Osteoblast (primary cell): ENCODE measurements around the gene MBTPS2. TPM values are rescaled to one million over a fixed set of nuclear protein-coding genes. Genes with fewer than 3 reads are reported as not detected.

Source experiments
- DNase-seq: peaks from one replicate; pipeline ENCODE4 v3.0.0; 2011; ENCODE audit warnings: low spot score, mixed read lengths; ENCODE audit not compliant: insufficient read length; ENCODE audit errors: missing footprints
- H2AFZ ChIP-seq: 2 replicates; pipeline ENCODE4 v1.6.0; 2011; ENCODE audit warnings: mild to moderate bottlenecking, low read length
- H3K27ac ChIP-seq: 2 replicates; pipeline ENCODE4 v1.5.1; 2011; ENCODE audit warnings: mild to moderate bottlenecking, low read depth, low read length, moderate library complexity
- H3K27me3 ChIP-seq: 2 replicates; pipeline ENCODE4 v1.6.0; 2012; ENCODE audit warnings: mild to moderate bottlenecking, control low read depth, inconsistent platforms, low read length, moderate library complexity; ENCODE audit not compliant: insufficient read depth
- H3K36me3 ChIP-seq: 2 replicates; pipeline ENCODE4 v1.5.1; 2011; ENCODE audit warnings: mild to moderate bottlenecking, low read length, control low read depth, moderate library complexity; ENCODE audit not compliant: insufficient read depth
- H3K4me1 ChIP-seq: 2 replicates; pipeline ENCODE4 v1.5.1; 2011; ENCODE audit warnings: mild to moderate bottlenecking, low read length, control low read depth, moderate library complexity; ENCODE audit not compliant: insufficient read depth
- H3K4me2 ChIP-seq: 2 replicates; pipeline ENCODE4 v1.6.0; 2011; ENCODE audit warnings: mild to moderate bottlenecking, low read length; ENCODE audit not compliant: insufficient read depth
- H3K4me3 ChIP-seq: fragments of 200-600 bp; sonication (generic); 3 replicates; pipeline ENCODE4 v1.5.1; 2012; ENCODE audit warnings: mild to moderate bottlenecking, low read length, inconsistent platforms; ENCODE audit not compliant: insufficient read depth
- H3K79me2 ChIP-seq: 2 replicates; pipeline ENCODE4 v1.6.0; 2012; ENCODE audit warnings: mild to moderate bottlenecking, low read length, control low read depth, inconsistent platforms; ENCODE audit not compliant: insufficient read depth
- H3K9me3 ChIP-seq: 2 replicates; pipeline ENCODE4 v1.5.1; 2011; ENCODE audit warnings: low read depth, low read length, control low read depth
- H4K20me1 ChIP-seq: 2 replicates; pipeline ENCODE4 v1.6.0; 2012; ENCODE audit warnings: mild to moderate bottlenecking, low read length, control low read depth; ENCODE audit not compliant: insufficient read depth
- small RNA-seq: library from RNA; depleted of rRNA; stranded (forward); fragments of <200 nt; gene quantifications from one replicate; pipeline ENCODE3, GENCODE V24; 2012
- total RNA-seq: library from RNA; depleted of rRNA; stranded (reverse); fragments of >200 nt; gene quantifications from 2 replicates; pipeline ENCODE4 v1.2.3, GENCODE V29; 2012
- TF ChIP-seq, protein P1 (sequence below): IDR thresholded peaks from 2 replicates; pipeline ENCODE4 v1.5.1; 2011; ENCODE audit warnings: mild to moderate bottlenecking, low read depth, low read length, moderate library complexity; ENCODE audit errors: extremely low read depth

Gene MBTPS2
- total RNA-seq, 1 donor = 9.0 TPM

DNA sequence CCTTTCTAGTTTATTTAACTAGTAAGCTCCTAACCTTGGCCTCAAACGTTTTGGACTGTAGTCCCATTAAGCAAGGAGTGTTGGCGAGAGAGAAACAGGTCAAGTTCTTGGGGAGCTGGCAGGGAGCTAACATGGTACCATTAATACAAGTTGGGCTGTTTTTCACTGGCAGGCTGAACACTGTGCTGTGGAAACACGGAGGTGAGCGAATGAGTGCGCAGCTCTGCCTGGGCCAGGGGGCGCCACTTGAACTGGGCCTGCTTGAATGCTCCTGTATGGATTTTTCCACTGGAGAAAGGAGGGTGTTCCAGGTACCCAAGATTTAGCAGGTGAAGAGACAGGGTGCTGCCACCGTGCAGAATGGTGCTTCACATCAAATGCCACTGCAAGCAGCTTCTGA is 93.7 kb downstream of the MBTPS2 start:
- TF ChIP-seq, protein P1, sequence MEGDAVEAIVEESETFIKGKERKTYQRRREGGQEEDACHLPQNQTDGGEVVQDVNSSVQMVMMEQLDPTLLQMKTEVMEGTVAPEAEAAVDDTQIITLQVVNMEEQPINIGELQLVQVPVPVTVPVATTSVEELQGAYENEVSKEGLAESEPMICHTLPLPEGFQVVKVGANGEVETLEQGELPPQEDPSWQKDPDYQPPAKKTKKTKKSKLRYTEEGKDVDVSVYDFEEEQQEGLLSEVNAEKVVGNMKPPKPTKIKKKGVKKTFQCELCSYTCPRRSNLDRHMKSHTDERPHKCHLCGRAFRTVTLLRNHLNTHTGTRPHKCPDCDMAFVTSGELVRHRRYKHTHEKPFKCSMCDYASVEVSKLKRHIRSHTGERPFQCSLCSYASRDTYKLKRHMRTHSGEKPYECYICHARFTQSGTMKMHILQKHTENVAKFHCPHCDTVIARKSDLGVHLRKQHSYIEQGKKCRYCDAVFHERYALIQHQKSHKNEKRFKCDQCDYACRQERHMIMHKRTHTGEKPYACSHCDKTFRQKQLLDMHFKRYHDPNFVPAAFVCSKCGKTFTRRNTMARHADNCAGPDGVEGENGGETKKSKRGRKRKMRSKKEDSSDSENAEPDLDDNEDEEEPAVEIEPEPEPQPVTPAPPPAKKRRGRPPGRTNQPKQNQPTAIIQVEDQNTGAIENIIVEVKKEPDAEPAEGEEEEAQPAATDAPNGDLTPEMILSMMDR = no peak
- DNase-seq = no peak

GRCh38 chrX:21934414-21934813 is 95.0 kb downstream of the MBTPS2 start:
- DNase-seq = no peak
- TF ChIP-seq, protein P1 = no peak
- no peaks in the 10 kb centered on the region for H3K9me3 ChIP-seq
- H3K27ac ChIP-seq = no peak overlapping the region
- no peak overlapping the region for H3K4me2 ChIP-seq
- no peak overlapping the region for H3K4me3 ChIP-seq
- H3K4me1 ChIP-seq = peaks cover 11% of the 10 kb centered on the region
- H3K79me2 ChIP-seq = no peaks in the 10 kb centered on the region
- H4K20me1 ChIP-seq = no peaks in the 10 kb centered on the region
- H2AFZ ChIP-seq = no peak overlapping the region
- H3K36me3 ChIP-seq = no peaks in the 10 kb centered on the region
- no peaks in the 10 kb centered on the region for H3K27me3 ChIP-seq

More for the DNA sequence above, 93.7 kb downstream of the MBTPS2 start:
- Histone ChIP-seq H4K20me1 (no peaks in the 10 kb centered on the region), H3K9me3 (no peaks in the 10 kb centered on the region), H3K27me3 (no peaks in the 10 kb centered on the region), H2AFZ (no peak overlapping the region), H3K79me2 (no peaks in the 10 kb centered on the region), H3K4me1 (peaks cover 11% of the 10 kb centered on the region), H3K36me3 (no peaks in the 10 kb centered on the region), H3K4me3 (no peak overlapping the region), H3K27ac (peak overlapping the region; percentile 91), H3K4me2 (peak overlapping the region; percentile 61)

Small RNAs within 50 kb of the gene (small RNA-seq; reads per million reads assigned to genes)
- not detected for gene U73479.1

Other genes starting within 250 kb of the MBTPS2 start
- under 0.01 TPM in 1 of 2 replicates, not detected in the other for gene KLHL34, start 181.3 kb upstream of the MBTPS2 start, total RNA-seq
- not detected in 2 replicates for gene SMPX, start 81.5 kb upstream of the MBTPS2 start, total RNA-seq
- 1.4 and 2.4 TPM in 2 replicates for gene YY2, start 16.4 kb downstream of the MBTPS2 start, total RNA-seq
- gene SMS, start 101.1 kb downstream of the MBTPS2 start, total RNA-seq = 69.2 and 76.0 TPM in 2 replicates
- gene PHEX, start 192.7 kb downstream of the MBTPS2 start, total RNA-seq = 0.88 and 1.4 TPM in 2 replicates